GM12801 (cell line): ENCODE measurements around the gene ADGRL2.

ENCODE experiments used
- TF ChIP-seq, protein P1 (sequence below): IDR thresholded peaks from one replicate; pipeline ENCODE4 v1.5.1; 2011; ENCODE audit warnings: control low read depth; ENCODE audit not compliant: insufficient read length; ENCODE audit errors: extremely low read depth

Gene ADGRL2

DNA sequence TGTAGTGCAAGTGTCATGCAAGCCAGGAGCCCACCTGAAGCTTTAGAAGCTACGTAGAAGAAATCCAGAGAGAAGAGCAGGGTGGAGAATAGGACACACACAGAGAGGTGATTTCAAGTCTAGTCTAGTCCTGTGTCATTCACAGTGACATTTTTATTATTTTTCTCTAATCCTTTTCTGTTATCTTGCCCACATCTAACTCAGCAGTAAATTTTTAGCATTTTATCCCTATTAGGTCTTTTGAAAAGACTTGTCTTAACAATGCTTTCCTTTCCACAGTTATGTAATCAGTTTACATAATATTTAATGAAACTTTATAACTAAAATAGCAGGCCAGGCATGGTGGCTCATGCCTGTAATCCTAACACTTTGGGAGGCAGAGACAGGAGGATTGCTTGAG lies 198.6 kb downstream of the ADGRL2 start:
- TF ChIP-seq, protein P1, sequence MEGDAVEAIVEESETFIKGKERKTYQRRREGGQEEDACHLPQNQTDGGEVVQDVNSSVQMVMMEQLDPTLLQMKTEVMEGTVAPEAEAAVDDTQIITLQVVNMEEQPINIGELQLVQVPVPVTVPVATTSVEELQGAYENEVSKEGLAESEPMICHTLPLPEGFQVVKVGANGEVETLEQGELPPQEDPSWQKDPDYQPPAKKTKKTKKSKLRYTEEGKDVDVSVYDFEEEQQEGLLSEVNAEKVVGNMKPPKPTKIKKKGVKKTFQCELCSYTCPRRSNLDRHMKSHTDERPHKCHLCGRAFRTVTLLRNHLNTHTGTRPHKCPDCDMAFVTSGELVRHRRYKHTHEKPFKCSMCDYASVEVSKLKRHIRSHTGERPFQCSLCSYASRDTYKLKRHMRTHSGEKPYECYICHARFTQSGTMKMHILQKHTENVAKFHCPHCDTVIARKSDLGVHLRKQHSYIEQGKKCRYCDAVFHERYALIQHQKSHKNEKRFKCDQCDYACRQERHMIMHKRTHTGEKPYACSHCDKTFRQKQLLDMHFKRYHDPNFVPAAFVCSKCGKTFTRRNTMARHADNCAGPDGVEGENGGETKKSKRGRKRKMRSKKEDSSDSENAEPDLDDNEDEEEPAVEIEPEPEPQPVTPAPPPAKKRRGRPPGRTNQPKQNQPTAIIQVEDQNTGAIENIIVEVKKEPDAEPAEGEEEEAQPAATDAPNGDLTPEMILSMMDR = no peak

DNA sequence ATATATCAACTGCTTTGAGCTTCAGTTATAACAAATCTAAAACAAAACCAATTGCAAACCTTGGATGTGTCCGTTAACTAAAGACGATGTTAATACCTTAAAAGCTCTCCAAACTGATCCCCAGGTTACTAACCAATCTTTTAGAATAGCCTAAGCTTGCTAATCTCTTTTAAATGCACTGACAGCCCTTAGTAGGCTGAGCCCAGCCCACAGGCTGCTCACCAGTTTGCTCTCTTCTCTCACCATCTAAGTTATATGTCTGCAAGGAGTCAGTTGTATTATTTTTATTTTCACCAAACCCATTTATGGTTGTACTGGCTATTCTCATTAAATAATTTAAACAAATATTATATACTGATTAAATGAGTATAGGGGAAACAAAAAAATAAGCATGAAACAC lies 199.5 kb downstream of the ADGRL2 start:
- TF ChIP-seq, protein P1 = no peak

DNA sequence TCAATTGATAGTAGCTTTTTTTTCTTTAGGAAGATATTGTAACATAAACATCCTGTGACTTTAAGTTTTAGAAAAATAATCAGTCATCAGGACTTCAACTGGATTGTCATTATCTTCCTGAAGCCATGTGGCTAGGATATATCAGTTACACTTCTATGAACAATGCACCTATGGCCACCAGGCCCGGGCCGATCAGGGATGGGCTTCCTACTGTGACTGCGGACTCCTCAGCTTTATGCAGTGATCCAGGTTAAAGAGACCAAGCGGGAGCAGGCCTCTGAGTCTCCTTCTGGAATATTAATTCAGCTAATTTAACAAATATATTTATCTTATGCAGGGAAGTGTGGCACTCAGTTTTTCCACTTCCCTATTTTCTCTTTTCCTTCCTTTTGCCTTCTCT lies 200.6 kb downstream of the ADGRL2 start:
- TF ChIP-seq, protein P1 = no peak

DNA sequence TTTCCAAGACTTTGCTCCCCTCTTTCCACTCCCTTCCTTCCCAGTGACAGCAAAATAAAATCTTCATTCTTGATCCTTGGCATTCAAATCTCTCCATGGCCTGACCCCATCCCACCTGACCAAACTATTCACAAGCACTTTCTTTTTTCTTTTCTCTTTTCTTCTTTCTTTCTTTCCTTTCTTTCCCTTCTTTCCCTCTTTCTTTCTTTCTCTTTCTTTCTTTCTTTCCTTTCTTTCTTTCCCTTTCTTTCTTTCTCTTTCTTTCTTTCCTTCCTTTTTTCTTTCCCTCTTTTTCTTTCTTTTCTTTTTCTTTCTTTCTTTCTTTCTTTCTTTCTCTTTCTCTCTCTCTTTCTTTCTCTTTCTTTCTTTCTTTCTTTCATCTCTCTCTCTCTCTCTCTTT lies 207.1 kb downstream of the ADGRL2 start:
- TF ChIP-seq, protein P1 = no peak

DNA sequence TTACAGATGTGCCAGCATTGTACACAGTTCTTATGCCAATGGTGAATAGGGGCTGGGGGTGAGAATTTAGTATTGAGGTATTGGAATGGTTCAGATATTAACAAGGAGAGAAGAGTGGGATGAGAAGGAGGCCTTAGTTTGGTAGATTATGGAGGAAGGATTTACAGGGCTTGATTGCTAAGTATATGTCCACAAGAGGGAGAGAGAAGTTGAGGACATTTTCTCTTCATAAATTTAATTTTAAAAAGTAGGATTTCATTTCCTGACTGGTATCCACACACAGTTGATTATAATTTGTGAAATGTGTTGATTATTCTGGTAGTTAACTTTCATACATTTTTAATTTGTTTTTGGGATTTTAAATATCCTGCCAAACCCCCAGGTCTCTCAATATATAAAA lies 213.0 kb downstream of the ADGRL2 start:
- TF ChIP-seq, protein P1 = no peak

DNA sequence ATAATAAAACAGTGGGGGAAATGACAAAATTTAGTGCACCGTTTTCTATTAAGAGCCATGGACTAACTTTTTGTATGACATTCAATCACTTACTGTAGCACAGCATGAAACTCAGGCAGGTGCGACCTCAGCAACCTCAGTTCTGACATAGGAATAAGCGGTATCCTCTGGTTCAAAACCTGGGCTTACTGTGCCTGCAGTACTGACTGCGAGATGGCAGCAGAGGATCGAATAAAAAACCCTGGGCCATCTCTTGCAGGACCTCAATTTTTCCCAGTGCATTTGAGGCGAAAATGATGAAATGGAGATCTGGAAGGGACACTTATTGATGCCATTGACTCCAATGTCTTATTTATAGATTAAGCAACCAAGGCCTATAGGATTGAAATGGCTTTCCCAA lies 214.7 kb downstream of the ADGRL2 start:
- TF ChIP-seq, protein P1 = no peak

DNA sequence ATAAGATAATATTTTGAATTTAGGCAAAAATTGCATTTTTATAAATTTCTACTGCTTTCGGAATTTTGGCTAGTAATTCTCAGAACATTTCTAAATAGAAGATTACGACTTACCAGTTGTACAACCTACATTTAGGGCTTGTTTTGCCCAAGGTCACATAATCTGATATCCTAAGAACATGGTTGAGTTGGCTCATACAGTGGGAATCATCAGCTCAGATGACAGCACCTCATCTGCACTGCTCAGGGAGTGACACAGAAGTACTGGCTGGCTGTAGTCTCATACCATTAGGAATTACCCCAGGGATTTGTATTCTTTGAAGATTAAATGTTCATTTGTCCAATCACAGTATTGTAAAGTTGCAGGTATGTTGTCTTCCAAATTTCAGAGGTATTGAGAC lies 217.6 kb downstream of the ADGRL2 start:
- TF ChIP-seq, protein P1 = no peak

DNA sequence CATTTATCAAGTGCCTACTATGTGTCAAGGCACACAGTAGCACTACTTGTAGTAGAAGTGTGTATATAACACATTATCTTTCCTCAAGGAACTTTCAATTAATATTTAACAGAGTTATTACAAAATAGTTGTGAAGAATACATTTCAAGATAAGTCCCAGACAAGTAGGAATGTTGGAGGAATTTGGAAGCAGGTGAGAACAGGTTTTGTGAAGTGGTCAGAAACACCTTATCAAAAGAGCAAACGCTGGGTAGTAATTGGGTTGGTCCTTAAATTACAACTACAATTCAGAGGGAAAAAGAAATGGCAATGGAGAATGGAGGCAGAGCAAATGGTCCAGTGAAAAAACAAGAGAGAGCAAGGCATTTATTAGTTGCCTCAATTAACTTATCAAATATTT lies 218.8 kb downstream of the ADGRL2 start:
- TF ChIP-seq, protein P1 = no peak
